NB4 (cell line): ENCODE data around the gene TBC1D22A.

Source experiments
- DNase-seq: peaks from one replicate; pipeline ENCODE4 v3.0.0; 2010; ENCODE audit warnings: low read depth
- H3K4me3 ChIP-seq: one replicate; pipeline ENCODE4 v1.5.1; 2011; ENCODE audit warnings: mild to moderate bottlenecking, low read depth, low read length, moderate library complexity
- MAX ChIP-seq: IDR thresholded peaks from 2 replicates; pipeline ENCODE4 v1.6.1; 2011; ENCODE audit warnings: low read depth, low read length
- MYC ChIP-seq: IDR thresholded peaks from 2 replicates; pipeline ENCODE4 v1.6.1; 2011; ENCODE audit warnings: low read depth, low read length
- POLR2A ChIP-seq: IDR thresholded peaks from 2 replicates; pipeline ENCODE4 v1.6.1; 2011; ENCODE audit warnings: mild to moderate bottlenecking; ENCODE audit not compliant: insufficient read length; ENCODE audit errors: extremely low read depth
- TF ChIP-seq, protein P1 (sequence below): IDR thresholded peaks from one replicate; pipeline ENCODE4 v1.5.1; 2012; ENCODE audit warnings: low read depth, low read length

TBC1D22A gene

GRCh38 chr22:46796566-46797195 is 34.2 kb downstream of the TBC1D22A start:
- DNase-seq, result no peak
- TF ChIP-seq POLR2A, result no peak
- TF ChIP-seq MYC, result no peak
- TF ChIP-seq MAX, result no peak
- TF ChIP-seq, protein P1, sequence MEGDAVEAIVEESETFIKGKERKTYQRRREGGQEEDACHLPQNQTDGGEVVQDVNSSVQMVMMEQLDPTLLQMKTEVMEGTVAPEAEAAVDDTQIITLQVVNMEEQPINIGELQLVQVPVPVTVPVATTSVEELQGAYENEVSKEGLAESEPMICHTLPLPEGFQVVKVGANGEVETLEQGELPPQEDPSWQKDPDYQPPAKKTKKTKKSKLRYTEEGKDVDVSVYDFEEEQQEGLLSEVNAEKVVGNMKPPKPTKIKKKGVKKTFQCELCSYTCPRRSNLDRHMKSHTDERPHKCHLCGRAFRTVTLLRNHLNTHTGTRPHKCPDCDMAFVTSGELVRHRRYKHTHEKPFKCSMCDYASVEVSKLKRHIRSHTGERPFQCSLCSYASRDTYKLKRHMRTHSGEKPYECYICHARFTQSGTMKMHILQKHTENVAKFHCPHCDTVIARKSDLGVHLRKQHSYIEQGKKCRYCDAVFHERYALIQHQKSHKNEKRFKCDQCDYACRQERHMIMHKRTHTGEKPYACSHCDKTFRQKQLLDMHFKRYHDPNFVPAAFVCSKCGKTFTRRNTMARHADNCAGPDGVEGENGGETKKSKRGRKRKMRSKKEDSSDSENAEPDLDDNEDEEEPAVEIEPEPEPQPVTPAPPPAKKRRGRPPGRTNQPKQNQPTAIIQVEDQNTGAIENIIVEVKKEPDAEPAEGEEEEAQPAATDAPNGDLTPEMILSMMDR, result no peak
- H3K4me3 ChIP-seq, result no peak overlapping the region

DNA sequence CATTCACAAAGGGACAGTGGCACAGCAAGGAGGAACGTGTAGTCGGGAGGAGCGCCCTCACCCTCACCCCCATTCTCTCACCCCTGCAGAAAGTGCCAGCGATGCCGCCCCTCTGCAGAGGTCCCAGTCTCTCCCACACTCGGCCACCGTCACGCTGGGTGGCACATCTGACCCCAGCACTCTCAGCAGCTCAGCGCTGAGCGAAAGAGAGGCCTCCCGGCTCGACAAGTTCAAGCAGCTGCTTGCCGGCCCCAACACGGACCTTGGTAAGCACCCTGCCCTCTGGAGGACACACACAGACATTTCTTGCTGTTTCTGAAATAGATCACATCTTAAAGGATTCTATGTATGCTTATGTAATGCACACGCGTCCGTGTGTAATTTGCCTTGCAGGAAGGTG is 34.9 kb downstream of the TBC1D22A start:
- H3K4me3 ChIP-seq, result no peak overlapping the region
- DNase-seq, result peak; percentile 41
- no peak for TF ChIP-seq MYC
- TF ChIP-seq, protein P1, result peak; percentile 7

- TF ChIP-seq MYC (no peak), POLR2A (no peak), MAX (no peak)
- DNase-seq, result no peak
- H3K4me3 ChIP-seq, result no peak overlapping the region
These were observed 35.6 kb downstream of the TBC1D22A start for GRCh38 chr22:46798041-46798365.

DNA sequence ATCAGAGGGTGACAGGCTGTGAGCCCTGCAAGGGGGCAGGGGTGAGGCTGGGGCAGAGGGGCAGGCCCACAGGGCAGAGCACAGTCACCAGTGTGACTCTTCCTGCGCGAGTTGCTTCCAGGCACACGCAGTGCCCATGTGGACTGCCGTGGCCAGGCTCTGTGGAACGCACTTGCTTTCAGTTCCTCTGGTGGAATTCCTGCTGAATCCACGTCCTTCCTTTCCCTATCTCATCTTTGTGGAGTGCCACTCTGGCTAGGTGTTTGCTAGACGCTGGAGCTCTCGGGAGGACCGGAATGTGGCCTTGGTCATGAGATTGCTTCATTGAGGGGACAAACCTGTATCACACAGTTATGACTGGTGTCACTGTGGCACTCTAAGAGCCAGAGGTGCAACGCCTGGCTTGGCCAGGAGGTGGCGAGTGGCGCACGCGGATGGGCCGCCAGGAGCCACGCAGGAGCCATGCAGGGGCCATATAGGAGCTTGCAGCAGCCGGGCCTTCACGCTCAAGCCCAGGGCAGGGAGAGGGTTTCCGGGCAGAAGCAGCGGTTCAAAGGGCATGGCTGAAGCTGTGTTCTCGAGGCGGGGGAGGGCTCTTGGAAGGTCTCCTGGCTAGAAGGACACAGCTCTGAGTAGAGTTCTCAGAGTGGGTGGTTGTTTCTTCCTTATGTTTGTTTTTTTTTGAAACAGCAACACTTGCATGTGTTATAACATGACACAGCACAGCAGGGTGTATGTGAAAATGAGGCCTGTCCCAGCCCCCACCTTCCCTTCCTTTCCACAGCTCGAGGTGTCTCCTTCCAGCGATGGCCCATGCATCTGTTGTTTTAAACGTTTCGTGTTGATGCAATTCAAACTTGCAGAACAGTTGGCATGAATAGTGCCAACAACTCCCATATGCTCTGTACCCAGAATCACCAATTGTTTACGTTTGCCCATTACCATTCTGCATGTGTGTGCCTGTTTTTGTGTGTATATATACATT is 36.2 kb downstream of the TBC1D22A start:
- DNase-seq, result peak; percentile 83
- TF ChIP-seq MYC (peak; percentile 76), POLR2A (no peak), MAX (peak; percentile 75)
- TF ChIP-seq, protein P1, result peak; percentile 88
- no peak overlapping the region for H3K4me3 ChIP-seq

GRCh38 chr22:46799626-46800025 is 37.2 kb downstream of the TBC1D22A start:
- TF ChIP-seq, protein P1, result no peak
- TF ChIP-seq MAX (no peak), POLR2A (no peak), MYC (no peak)
- no peak for DNase-seq
- no peak overlapping the region for H3K4me3 ChIP-seq

- DNase-seq, result no peak
- TF ChIP-seq MAX, result no peak
- no peak for TF ChIP-seq MYC
- TF ChIP-seq, protein P1, result no peak
- TF ChIP-seq POLR2A, result no peak
These were observed 37.8 kb downstream of the TBC1D22A start for GRCh38 chr22:46800102-46800857.

More at GRCh38 chr22:46800102-46800857, 37.8 kb downstream of the TBC1D22A start:
- H3K4me3 ChIP-seq, result no peak overlapping the region
